RWPE1 (cell line): ENCODE results near the gene GAB2.

Source experiments
- CTCF ChIA-PET: fragments of 350-600 bp; sonication (Branson Sonifier 250); formaldehyde crosslinking; extraction: SDS; loops from one replicate; lab custom pipeline; 2021; lab: Yijun Ruan, JAX
- POLR2A ChIA-PET: fragments of 400-600 bp; formaldehyde crosslinking; extraction: SDS; loops from one replicate; lab custom pipeline; 2020; ENCODE audit warnings: antibody characterized with exemption; ENCODE audit not compliant: low non-redundant PET; lab: Yijun Ruan, JAX
- DNase-seq: peaks from one replicate; pipeline ENCODE4 v3.0.0; 2012; ENCODE audit warnings: low spot score
- H3K27ac ChIP-seq: fragments of 450-650 bp; 2 replicates; pipeline ENCODE4 v1.5.1; 2017
- CTCF ChIP-seq: fragments of 450-650 bp; conservative IDR thresholded peaks from 2 replicates; pipeline ENCODE4 v1.5.1; 2017; ENCODE audit warnings: low read depth, mild to moderate bottlenecking

Gene GAB2

DNA sequence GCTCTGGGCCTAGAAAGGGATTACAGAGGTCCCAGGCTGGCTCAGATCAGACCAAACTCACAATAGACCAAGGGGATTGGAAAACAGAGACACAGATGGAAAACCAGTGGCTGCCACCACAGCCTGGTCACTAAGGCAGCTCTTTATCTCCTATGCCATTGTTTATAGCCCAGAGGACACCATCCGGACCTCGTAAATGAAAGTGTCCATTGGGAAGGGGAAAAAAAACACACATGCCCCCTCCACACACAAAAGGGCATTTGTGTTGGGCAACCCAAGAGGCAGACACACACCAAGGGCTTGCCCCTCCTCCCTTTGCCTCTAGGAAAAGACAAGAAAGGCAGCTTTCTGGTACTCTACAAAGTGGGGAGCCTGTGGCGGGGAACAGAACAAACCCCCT is 85.9 kb downstream of the GAB2 start:
- POLR2A ChIA-PET, result no interaction called here
- H3K27ac ChIP-seq, result no peak overlapping the region

GRCh38 chr11:78330361-78330760 is 87.3 kb downstream of the GAB2 start:
- CTCF ChIA-PET, result no interaction called here
- no peak overlapping the region for H3K27ac ChIP-seq
- TF ChIP-seq CTCF, result no peak
- no peak for DNase-seq
- POLR2A ChIA-PET, result no interaction called here

More for the DNA sequence above, 85.9 kb downstream of the GAB2 start:
- CTCF ChIA-PET, result no interaction called here
- TF ChIP-seq CTCF, result no peak
- DNase-seq, result no peak

DNA sequence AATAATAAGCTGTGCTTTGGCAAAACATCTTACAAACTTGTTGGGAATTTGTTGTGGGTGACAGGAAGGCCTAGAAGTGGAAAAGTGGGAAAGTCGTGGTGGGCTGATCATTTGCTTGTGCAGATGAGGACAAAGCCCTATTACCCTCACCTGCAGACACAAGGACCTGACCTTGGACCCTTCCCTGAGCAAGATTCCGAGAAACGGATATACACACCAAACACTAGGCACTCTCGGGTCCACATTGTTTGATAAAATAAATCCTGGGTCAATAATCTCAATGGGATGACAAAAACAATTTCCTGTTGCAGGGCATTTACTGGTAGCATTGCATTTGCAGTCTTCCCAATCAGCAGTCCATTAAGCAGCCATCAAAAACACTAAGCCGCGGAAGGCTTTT is 89.7 kb downstream of the GAB2 start:
- CTCF ChIA-PET, result interaction anchor here (0.6 kb wide), 1 partner anchor 31 kb away, joined by 6 read pairs; no protein-coding TSS in a partner anchor
- TF ChIP-seq CTCF, result no peak
- POLR2A ChIA-PET, result no interaction called here

GRCh38 chr11:78325274-78325781 is 92.3 kb downstream of the GAB2 start:
- no peak for TF ChIP-seq CTCF
- POLR2A ChIA-PET, result no interaction called here
- DNase-seq, result no peak
- H3K27ac ChIP-seq, result no peak overlapping the region
- CTCF ChIA-PET, result interaction anchor here (0.7 kb wide), 1 partner anchor 55 kb away, joined by 3 read pairs; no protein-coding TSS in a partner anchor

More for the DNA sequence above, 89.7 kb downstream of the GAB2 start:
- H3K27ac ChIP-seq, result no peak overlapping the region
- DNase-seq, result no peak

- POLR2A ChIA-PET, result interaction anchor here (0.7 kb wide), 1 partner anchor 14 kb away, joined by 5 read pairs; no protein-coding TSS in a partner anchor
- no peak for TF ChIP-seq CTCF
- DNase-seq, result no peak
- CTCF ChIA-PET, result interaction anchor here (0.6 kb wide), 2 partner anchors 19 to 269 kb away, joined by 6 to 7 read pairs; no protein-coding TSS in a partner anchor
- no peak overlapping the region for H3K27ac ChIP-seq
These were observed 94.3 kb downstream of the GAB2 start for GRCh38 chr11:78323363-78323762.

GRCh38 chr11:78319453-78319955 is 98.1 kb downstream of the GAB2 start:
- POLR2A ChIA-PET, result no interaction called here
- H3K27ac ChIP-seq, result no peak overlapping the region
- CTCF ChIA-PET, result interaction anchor here (0.7 kb wide), 1 partner anchor 326 kb away, joined by 4 read pairs; no protein-coding TSS in a partner anchor
- TF ChIP-seq CTCF, result no peak
- no peak for DNase-seq
